CD4-positive, alpha-beta T cell treated with Interleukin-15 for 1 hour (primary cell): ENCODE data around the gene MOSPD3.
A peak's percentile ranks its signal among the peaks of the same experiment; 100 is the strongest.
"Not testable (repeated sequence)": the region's sequence is repeated elsewhere in the genome, so short reads cannot be mapped to it uniquely, and the experiment has no call there.

Experiments used
- DNase-seq: peaks from one replicate; pipeline ENCODE4 v3.0.0-alpha.2; 2020

Gene MOSPD3

GRCh38 chr7:100626530-100627237 is 14.3 kb downstream of the MOSPD3 start:
- peak; percentile 91 for DNase-seq

GRCh38 chr7:100627238-100627549 is 14.9 kb downstream of the MOSPD3 start:
- no peak for DNase-seq

GRCh38 chr7:100629117-100629716 is 16.9 kb downstream of the MOSPD3 start:
- DNase-seq, result no peak

- no peak for DNase-seq
Observed at GRCh38 chr7:100630066-100630465, 17.7 kb downstream of the MOSPD3 start.

GRCh38 chr7:100632951-100633717 is 20.8 kb downstream of the MOSPD3 start:
- peak; percentile 60 for DNase-seq

- no peak for DNase-seq
Observed at GRCh38 chr7:100639995-100640516, 27.7 kb downstream of the MOSPD3 start.

GRCh38 chr7:100640517-100641440 is 28.4 kb downstream of the MOSPD3 start:
- DNase-seq, result no peak

GRCh38 chr7:100641463-100641859 is 29.1 kb downstream of the MOSPD3 start, which contains the start of gene TFR2:
TSS of gene TFR2 (minus strand) at chr7:100641552. CDS start at chr7:100641509, 43 bp downstream.
- DNase-seq, result no peak

GRCh38 chr7:100641860-100642533 is 29.7 kb downstream of the MOSPD3 start:
- no peak for DNase-seq

- peak; percentile 66 for DNase-seq
Observed at GRCh38 chr7:100642534-100642907, 30.2 kb downstream of the MOSPD3 start.

- DNase-seq, result no peak
Observed at GRCh38 chr7:100649826-100650565, 37.7 kb downstream of the MOSPD3 start.

GRCh38 chr7:100654908-100655831 is 42.8 kb downstream of the MOSPD3 start:
- no peak for DNase-seq

- DNase-seq, result peak; percentile 54
Observed at GRCh38 chr7:100655908-100656674, 43.8 kb downstream of the MOSPD3 start, which contains the start of gene ACTL6B. TSS of gene ACTL6B (minus strand) at chr7:100656448. CDS start at chr7:100656354, 94 bp downstream.

GRCh38 chr7:100662194-100662776 is 49.9 kb downstream of the MOSPD3 start:
- not testable (repeated sequence) for DNase-seq
